Tibial nerve (tissue), 4 donors: Measurements from ENCODE around the gene POLR1G.

ENCODE experiments used
- CTCF ChIP-seq, 5 experiments: fragments of 200-600 bp in 3 of 5; fragments of 450-650 bp in 2 of 5; sonication (generic) in 3 of 5; IDR thresholded peaks; one replicate each; pipeline ENCODE4 v1.5.1; 2016 to 2019; ENCODE audit warnings: antibody characterized with exemption in 5 of 5, mild to moderate bottlenecking in 3 of 5, moderate library complexity in 2 of 5
- EP300 ChIP-seq, 2 donors: sonication (generic); formaldehyde crosslinking; IDR thresholded peaks; one replicate each; pipeline ENCODE4 v1.6.1; 2017; ENCODE audit warnings: antibody characterized with exemption in 2 of 2, mild to moderate bottlenecking in 1 of 2
- POLR2A ChIP-seq, 2 donors: fragments of 450-650 bp; IDR thresholded peaks; one replicate each; pipeline ENCODE4 v1.6.1; 2017; ENCODE audit warnings: antibody characterized with exemption in 2 of 2, mild to moderate bottlenecking in 2 of 2, moderate library complexity in 2 of 2

- TF ChIP-seq CTCF (IDR thresholded peaks at IDR 0.05) (no peak), EP300 (IDR thresholded peaks at IDR 0.05) (no peak), POLR2A (IDR thresholded peaks at IDR 0.05) (no peak)
Observed at GRCh38 chr19:45391346-45391745, 15.1 kb upstream of the POLR1G start.
